GM23338 (cell line): ENCODE results near the gene DMAC1. TPM values are rescaled to one million over a fixed set of nuclear protein-coding genes. Genes with fewer than 3 reads are reported as not detected.

Source experiments
- ATAC-seq: fragments of 200-7000 bp; cut with Tn5 transposase; 3 replicates; pipeline ENCODE4 v1.9.1; 2020
- DNase-seq: peaks from one replicate; pipeline ENCODE4 v3.0.0-alpha.2; 2015; ENCODE audit warnings: low spot score
- H2AFZ ChIP-seq: fragments of 200-600 bp; sonication (generic); 2 replicates; pipeline ENCODE4 v1.8.0; 2016; ENCODE audit warnings: antibody characterized with exemption, mild to moderate bottlenecking, moderate library complexity
- H3F3A ChIP-seq: fragments of 200-600 bp; sonication (generic); replicated peaks from 2 replicates; pipeline ENCODE4 v1.8.0; 2017; ENCODE audit warnings: antibody characterized with exemption, mixed run types, low read depth
- H3K27ac ChIP-seq: fragments of 200-600 bp; sonication (generic); 2 replicates; pipeline ENCODE4 v1.6.1; 2016; ENCODE audit warnings: low read depth
- H3K27me3 ChIP-seq: fragments of 200-600 bp; sonication (generic); 2 replicates; pipeline ENCODE4 v1.8.0; 2016; ENCODE audit warnings: mild to moderate bottlenecking, mixed run types, moderate library complexity; ENCODE audit not compliant: insufficient read depth
- H3K36me3 ChIP-seq: fragments of 200-600 bp; sonication (generic); 2 replicates; pipeline ENCODE4 v1.8.0; 2016; ENCODE audit warnings: mild to moderate bottlenecking; ENCODE audit not compliant: insufficient read depth
- H3K4me1 ChIP-seq: fragments of 200-600 bp; sonication (generic); 2 replicates; pipeline ENCODE4 v1.8.0; 2016; ENCODE audit warnings: mild to moderate bottlenecking, moderate library complexity; ENCODE audit not compliant: insufficient read depth
- H3K4me2 ChIP-seq: fragments of 200-600 bp; sonication (generic); 2 replicates; pipeline ENCODE4 v1.7.1; 2017; ENCODE audit warnings: mixed run types
- H3K4me3 ChIP-seq: fragments of 200-600 bp; sonication (generic); 2 replicates; pipeline ENCODE4 v1.6.1; 2016; ENCODE audit warnings: mixed run types
- H3K79me2 ChIP-seq: fragments of 200-600 bp; sonication (generic); replicated peaks from 2 replicates; pipeline ENCODE4 v1.8.0; 2017; ENCODE audit warnings: mild to moderate bottlenecking; ENCODE audit not compliant: insufficient read depth
- H3K9me2 ChIP-seq: fragments of 200-600 bp; sonication (generic); 2 replicates; pipeline ENCODE4 v1.8.0; 2017; ENCODE audit not compliant: insufficient read depth
- H4K20me1 ChIP-seq: fragments of 200-600 bp; sonication (generic); replicated peaks from 2 replicates; pipeline ENCODE4 v1.8.0; 2017; ENCODE audit warnings: mild to moderate bottlenecking; ENCODE audit not compliant: insufficient read depth
- H3K27ac Mint-ChIP-seq: 2 replicates; pipeline ENCODE4 v1.8.0; 2020; ENCODE audit warnings: inconsistent platforms, mild to moderate bottlenecking, moderate library complexity, mixed read lengths
- H3K27me3 Mint-ChIP-seq: 3 replicates; pipeline ENCODE4 v1.8.0; 2022; ENCODE audit warnings: low read depth, mild to moderate bottlenecking, moderate library complexity, mixed read lengths, inconsistent platforms; ENCODE audit not compliant: insufficient read depth, poor library complexity
- H3K36me3 Mint-ChIP-seq: 3 replicates; pipeline ENCODE4 v1.8.0; 2021; ENCODE audit warnings: low read depth, mild to moderate bottlenecking, inconsistent platforms, moderate library complexity, mixed read lengths
- H3K4me1 Mint-ChIP-seq: 3 replicates; pipeline ENCODE4 v1.8.0; 2020; ENCODE audit warnings: mild to moderate bottlenecking, inconsistent platforms, mixed read lengths
- H3K4me3 Mint-ChIP-seq: 3 replicates; pipeline ENCODE4 v1.8.0; 2021; ENCODE audit warnings: moderate library complexity, mild to moderate bottlenecking, inconsistent platforms, mixed read lengths
- H3K9me3 Mint-ChIP-seq: 3 replicates; pipeline ENCODE4 v1.8.0; 2020; ENCODE audit warnings: moderate library complexity, mild to moderate bottlenecking, inconsistent platforms, mixed read lengths
- EZH2phosphoT487 ChIP-seq: fragments of 200-600 bp; sonication (generic); IDR thresholded peaks from one replicate; pipeline ENCODE4 v1.8.1; 2018; ENCODE audit warnings: antibody characterized with exemption; ENCODE audit not compliant: unreplicated experiment
- POLR2AphosphoS5 ChIP-seq: IDR thresholded peaks from 2 replicates; pipeline ENCODE4 v1.6.1; 2016; ENCODE audit warnings: antibody characterized with exemption, low read depth
- STAT1 ChIP-seq: IDR thresholded peaks from one replicate; pipeline ENCODE4 v1.6.1; 2016; ENCODE audit warnings: antibody characterized with exemption; ENCODE audit not compliant: unreplicated experiment
- ZNF114 ChIP-seq: fragments of 250-450 bp; sonication (Bioruptor Pico); IDR thresholded peaks from 2 replicates; pipeline ENCODE4 v1.5.0; 2020; ENCODE audit warnings: mild to moderate bottlenecking, moderate library complexity
- ZNF331 ChIP-seq: fragments of 250-450 bp; sonication (Bioruptor Pico); IDR thresholded peaks from 2 replicates; pipeline ENCODE4 v1.5.0; 2020; ENCODE audit warnings: low read depth, mild to moderate bottlenecking, moderate library complexity
- polyA plus RNA-seq: library from polyadenylated mRNA; unstranded; fragments of >200 nt; fragmentation: Nextera tagmentation; extraction: Ambion mirVana; gene quantifications from 2 replicates; pipeline ENCODE4 v1.2.1, GENCODE V29; 2016
- total RNA-seq: library from RNA; depleted of rRNA; stranded (reverse); fragments of >200 nt; shearing (Covaris generic); gene quantifications from 2 replicates; pipeline ENCODE4 v1.2.3, GENCODE V29; 2014
- TF ChIP-seq, protein P1 (sequence below), 2 experiments: fragments of 200-600 bp in 1 of 2; sonication (generic) in 1 of 2; conservative IDR thresholded peaks; 2 replicates each; pipeline versions ENCODE4 v1.5.1 to v1.6.1; 2016 to 2017; ENCODE audit warnings: antibody characterized with exemption in 2 of 2, low read depth in 2 of 2, mild to moderate bottlenecking in 2 of 2, moderate library complexity in 1 of 2
- TF ChIP-seq, protein P2 (sequence below): fragments of 250-450 bp; sonication (Bioruptor Pico); IDR thresholded peaks from 2 replicates; pipeline ENCODE4 v1.5.0; 2020; ENCODE audit warnings: mild to moderate bottlenecking, moderate library complexity

The DMAC1 gene
- total and polyA plus RNA-seq, 2 experiments from 2014 or later = 24.6 to 116 TPM

DNA sequence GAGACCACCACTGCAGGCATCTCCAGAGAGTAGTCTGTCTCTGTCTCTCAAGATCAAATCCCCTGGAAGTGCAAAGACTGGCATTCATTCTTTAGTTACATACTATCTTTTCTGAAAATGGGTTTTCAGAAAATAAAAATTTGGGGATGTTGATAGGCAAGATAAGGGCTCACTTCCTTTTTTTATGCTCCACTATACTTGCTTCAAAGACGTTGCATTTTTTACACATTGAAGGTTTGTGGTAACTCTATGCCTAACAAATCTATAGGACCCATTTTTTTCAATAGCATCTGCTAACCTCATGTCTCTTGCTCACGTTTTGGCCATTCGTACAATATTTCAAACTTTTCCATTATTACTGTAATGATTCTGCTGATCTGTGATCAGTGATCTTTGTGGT is 37.0 kb downstream of the DMAC1 start (continued):
- TF ChIP-seq ZNF114 (CRISPR knock-in tag) (no peak), ZNF331 (CRISPR knock-in tag) (no peak), EZH2phosphoT487 (no peak), POLR2AphosphoS5 (no peak)

DNA sequence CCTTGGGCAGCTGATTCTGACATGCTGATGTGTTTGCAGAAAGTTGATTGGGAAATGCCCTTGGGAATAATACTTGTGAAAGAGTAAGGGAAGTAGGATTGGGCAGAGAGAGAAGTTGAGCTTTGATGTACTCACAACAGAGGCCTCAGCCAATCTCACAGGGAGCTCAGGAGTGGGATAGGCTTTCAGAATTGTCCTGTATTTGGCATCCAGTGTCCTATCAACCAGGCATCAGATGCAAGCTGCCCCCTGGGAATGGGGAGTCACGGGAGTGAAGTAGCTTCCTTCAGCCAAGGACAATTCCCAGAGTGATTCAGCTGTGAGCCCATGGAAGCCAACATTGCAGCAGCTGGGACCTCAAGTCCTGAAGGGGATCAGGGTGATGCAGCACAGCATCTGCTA is 39.6 kb downstream of the DMAC1 start:
- Mint-ChIP-seq H3K4me3 (no peak overlapping the region), H3K9me3 (peaks cover 6% of the 10 kb centered on the region; the same call in 1 of the 3 replicates), H3K4me1 (peaks cover 3% of the 10 kb centered on the region; the same call in 1 of the 3 replicates), H3K27ac (no peak overlapping the region), H3K27me3 (no peaks in the 10 kb centered on the region), H3K36me3 (no peaks in the 10 kb centered on the region)
- Histone ChIP-seq H3K4me3 (no peak overlapping the region), H4K20me1 (no peaks in the 10 kb centered on the region), H3K27ac (no peak overlapping the region), H3K9me2 (no peaks in the 10 kb centered on the region; the same call in 1 of the 2 replicates), H3K4me2 (no peak overlapping the region), H3F3A (no peaks in the 10 kb centered on the region), H3K27me3 (no peaks in the 10 kb centered on the region), H3K4me1 (no peaks in the 10 kb centered on the region), H2AFZ (no peak overlapping the region), H3K79me2 (no peaks in the 10 kb centered on the region), H3K36me3 (no peaks in the 10 kb centered on the region)
- ATAC-seq (no peak), DNase-seq (no peak)
- TF ChIP-seq, protein P1, sequence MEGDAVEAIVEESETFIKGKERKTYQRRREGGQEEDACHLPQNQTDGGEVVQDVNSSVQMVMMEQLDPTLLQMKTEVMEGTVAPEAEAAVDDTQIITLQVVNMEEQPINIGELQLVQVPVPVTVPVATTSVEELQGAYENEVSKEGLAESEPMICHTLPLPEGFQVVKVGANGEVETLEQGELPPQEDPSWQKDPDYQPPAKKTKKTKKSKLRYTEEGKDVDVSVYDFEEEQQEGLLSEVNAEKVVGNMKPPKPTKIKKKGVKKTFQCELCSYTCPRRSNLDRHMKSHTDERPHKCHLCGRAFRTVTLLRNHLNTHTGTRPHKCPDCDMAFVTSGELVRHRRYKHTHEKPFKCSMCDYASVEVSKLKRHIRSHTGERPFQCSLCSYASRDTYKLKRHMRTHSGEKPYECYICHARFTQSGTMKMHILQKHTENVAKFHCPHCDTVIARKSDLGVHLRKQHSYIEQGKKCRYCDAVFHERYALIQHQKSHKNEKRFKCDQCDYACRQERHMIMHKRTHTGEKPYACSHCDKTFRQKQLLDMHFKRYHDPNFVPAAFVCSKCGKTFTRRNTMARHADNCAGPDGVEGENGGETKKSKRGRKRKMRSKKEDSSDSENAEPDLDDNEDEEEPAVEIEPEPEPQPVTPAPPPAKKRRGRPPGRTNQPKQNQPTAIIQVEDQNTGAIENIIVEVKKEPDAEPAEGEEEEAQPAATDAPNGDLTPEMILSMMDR (conservative IDR thresholded peaks at IDR 0.05; ENCODE audit: low read depth in 2 of 2) = no peak
- TF ChIP-seq, protein P2, sequence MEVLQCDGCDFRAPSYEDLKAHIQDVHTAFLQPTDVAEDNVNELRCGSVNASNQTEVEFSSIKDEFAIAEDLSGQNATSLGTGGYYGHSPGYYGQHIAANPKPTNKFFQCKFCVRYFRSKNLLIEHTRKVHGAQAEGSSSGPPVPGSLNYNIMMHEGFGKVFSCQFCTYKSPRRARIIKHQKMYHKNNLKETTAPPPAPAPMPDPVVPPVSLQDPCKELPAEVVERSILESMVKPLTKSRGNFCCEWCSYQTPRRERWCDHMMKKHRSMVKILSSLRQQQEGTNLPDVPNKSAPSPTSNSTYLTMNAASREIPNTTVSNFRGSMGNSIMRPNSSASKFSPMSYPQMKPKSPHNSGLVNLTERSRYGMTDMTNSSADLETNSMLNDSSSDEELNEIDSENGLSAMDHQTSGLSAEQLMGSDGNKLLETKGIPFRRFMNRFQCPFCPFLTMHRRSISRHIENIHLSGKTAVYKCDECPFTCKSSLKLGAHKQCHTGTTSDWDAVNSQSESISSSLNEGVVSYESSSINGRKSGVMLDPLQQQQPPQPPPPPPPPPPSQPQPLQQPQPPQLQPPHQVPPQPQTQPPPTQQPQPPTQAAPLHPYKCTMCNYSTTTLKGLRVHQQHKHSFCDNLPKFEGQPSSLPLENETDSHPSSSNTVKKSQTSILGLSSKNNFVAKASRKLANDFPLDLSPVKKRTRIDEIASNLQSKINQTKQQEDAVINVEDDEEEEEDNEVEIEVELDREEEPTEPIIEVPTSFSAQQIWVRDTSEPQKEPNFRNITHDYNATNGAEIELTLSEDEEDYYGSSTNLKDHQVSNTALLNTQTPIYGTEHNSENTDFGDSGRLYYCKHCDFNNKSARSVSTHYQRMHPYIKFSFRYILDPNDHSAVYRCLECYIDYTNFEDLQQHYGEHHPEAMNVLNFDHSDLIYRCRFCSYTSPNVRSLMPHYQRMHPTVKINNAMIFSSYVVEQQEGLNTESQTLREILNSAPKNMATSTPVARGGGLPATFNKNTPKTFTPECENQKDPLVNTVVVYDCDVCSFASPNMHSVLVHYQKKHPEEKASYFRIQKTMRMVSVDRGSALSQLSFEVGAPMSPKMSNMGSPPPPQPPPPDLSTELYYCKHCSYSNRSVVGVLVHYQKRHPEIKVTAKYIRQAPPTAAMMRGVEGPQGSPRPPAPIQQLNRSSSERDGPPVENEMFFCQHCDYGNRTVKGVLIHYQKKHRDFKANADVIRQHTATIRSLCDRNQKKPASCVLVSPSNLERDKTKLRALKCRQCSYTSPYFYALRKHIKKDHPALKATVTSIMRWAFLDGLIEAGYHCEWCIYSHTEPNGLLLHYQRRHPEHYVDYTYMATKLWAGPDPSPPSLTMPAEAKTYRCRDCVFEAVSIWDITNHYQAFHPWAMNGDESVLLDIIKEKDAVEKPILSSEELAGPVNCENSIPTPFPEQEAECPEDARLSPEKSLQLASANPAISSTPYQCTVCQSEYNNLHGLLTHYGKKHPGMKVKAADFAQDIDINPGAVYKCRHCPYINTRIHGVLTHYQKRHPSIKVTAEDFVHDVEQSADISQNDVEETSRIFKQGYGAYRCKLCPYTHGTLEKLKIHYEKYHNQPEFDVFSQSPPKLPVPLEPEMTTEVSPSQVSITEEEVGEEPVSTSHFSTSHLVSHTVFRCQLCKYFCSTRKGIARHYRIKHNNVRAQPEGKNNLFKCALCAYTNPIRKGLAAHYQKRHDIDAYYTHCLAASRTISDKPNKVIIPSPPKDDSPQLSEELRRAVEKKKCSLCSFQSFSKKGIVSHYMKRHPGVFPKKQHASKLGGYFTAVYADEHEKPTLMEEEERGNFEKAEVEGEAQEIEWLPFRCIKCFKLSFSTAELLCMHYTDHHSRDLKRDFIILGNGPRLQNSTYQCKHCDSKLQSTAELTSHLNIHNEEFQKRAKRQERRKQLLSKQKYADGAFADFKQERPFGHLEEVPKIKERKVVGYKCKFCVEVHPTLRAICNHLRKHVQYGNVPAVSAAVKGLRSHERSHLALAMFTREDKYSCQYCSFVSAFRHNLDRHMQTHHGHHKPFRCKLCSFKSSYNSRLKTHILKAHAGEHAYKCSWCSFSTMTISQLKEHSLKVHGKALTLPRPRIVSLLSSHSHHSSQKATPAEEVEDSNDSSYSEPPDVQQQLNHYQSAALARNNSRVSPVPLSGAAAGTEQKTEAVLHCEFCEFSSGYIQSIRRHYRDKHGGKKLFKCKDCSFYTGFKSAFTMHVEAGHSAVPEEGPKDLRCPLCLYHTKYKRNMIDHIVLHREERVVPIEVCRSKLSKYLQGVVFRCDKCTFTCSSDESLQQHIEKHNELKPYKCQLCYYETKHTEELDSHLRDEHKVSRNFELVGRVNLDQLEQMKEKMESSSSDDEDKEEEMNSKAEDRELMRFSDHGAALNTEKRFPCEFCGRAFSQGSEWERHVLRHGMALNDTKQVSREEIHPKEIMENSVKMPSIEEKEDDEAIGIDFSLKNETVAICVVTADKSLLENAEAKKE (CRISPR knock-in tag) = no peak
- TF ChIP-seq STAT1 = no peak
